Measurements from ENCODE around the gene GRIP2.

The GRIP2 gene

DNA sequence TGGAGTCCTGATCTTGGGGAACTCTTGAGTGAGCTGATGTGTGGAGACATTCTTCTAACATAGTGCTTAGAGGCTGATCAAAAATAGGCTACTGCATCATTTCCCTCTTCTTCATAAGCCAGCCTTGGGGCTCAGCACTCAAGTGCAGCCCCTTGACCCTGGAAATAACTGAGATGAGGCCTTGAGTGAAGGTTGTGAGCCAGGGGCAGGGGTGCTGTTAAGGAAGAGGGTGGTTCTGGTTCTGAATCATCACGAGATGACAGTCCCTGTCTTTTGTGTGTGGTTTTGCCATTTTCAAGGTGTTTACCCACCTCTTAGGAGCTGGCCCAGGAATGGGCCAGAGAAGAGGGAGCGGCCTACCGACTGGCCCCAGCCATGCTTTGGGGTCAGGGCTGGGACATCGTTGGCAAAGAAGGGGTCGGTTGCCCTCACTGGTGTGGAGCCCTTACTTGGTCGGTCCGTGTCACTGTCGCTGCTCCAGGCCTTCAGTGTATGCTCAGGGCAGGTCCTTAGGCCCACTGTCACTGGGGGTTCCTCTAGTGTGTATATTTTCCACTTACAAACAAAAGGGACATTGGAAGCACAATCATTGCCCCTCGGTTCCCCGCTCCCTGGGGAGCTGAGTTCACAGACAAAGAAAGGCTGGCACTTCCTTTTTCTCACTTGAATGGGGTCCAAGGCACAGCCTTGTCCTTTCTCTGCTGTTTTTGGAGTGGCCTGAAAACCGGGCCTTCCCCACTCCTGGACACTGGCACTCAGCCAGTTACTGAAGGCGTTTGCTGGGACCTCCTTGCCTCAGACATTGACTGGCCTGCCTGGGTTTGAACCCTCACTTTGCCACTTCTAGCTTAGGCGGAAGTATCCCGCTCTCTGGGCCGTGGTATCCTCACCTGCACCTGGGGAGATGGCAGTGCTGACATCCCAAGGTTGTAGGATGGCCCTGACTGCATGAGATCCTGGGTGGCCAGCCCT, 91.1 kb downstream of the GRIP2 start:
- in situ Hi-C loops (cut with HindIII; ENCODE audit: low sequenced_read_pairs): no loop called here
- TF ChIP-seq, protein P1, sequence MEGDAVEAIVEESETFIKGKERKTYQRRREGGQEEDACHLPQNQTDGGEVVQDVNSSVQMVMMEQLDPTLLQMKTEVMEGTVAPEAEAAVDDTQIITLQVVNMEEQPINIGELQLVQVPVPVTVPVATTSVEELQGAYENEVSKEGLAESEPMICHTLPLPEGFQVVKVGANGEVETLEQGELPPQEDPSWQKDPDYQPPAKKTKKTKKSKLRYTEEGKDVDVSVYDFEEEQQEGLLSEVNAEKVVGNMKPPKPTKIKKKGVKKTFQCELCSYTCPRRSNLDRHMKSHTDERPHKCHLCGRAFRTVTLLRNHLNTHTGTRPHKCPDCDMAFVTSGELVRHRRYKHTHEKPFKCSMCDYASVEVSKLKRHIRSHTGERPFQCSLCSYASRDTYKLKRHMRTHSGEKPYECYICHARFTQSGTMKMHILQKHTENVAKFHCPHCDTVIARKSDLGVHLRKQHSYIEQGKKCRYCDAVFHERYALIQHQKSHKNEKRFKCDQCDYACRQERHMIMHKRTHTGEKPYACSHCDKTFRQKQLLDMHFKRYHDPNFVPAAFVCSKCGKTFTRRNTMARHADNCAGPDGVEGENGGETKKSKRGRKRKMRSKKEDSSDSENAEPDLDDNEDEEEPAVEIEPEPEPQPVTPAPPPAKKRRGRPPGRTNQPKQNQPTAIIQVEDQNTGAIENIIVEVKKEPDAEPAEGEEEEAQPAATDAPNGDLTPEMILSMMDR (IDR thresholded peaks at IDR 0.05; ENCODE audit: low read depth, low read length, missing control alignments): no peak

DNA sequence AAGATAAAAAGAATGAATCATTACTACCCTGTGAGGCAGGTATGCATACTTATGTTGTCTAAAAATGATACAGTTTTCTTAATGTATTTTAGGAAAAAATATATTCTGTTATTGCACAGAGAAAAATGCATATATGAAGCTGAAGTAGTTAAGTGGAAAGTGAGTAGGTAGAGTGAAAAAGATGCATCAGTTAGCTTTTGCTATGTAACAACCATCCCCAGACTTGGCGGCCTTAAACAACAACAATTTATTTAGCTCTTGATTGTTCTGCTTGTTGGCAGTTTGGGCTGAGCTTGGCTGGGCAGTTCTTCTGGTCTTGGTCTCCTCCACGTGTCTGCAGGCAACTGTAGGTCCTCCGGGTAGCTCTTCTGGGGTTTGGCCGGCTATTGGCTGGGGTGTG, 92.1 kb downstream of the GRIP2 start:
- DNase-seq (ENCODE audit: low read depth): no peak
- TF ChIP-seq, protein P1 (IDR thresholded peaks at IDR 0.05; ENCODE audit: low read depth, low read length, missing control alignments): no peak
- no peak overlapping the region for H3K4me3 ChIP-seq (ENCODE audit: low read depth, low read length)
- in situ Hi-C loops (cut with HindIII; ENCODE audit: low sequenced_read_pairs): no loop called here

More for the DNA sequence above, 91.1 kb downstream of the GRIP2 start:
- no peak for DNase-seq (ENCODE audit: low read depth)
- H3K4me3 ChIP-seq (ENCODE audit: low read depth, low read length): no peak overlapping the region

DNA sequence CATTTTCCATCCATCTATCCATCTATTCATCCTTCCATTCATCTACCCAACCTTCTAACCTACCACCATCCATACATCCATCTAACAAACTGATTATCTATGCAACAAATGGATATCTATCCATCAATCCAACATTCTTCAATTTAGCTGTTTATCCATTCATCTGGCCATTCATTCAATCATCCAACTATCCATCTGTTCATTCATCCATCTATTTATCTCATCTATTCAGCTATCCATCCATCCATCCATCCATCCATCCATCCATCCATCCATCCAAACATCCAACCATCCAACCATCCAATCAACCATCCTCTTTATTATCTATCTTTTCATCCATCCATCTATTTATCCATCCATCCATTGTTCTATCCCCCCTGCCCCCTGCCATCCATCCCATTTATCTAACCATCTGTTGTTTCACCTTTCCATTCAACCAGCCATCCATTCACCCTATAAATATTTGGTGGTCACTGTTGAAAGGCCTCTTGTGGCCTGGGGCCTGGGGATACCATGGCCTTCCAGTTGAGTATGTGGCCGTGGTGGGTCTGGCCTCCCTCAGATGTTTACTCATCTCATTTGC, 93.1 kb downstream of the GRIP2 start:
- no peak overlapping the region for H3K4me3 ChIP-seq (ENCODE audit: low read depth, low read length)
- in situ Hi-C loops (cut with HindIII; ENCODE audit: low sequenced_read_pairs): no loop called here
- no peak for DNase-seq (ENCODE audit: low read depth)
- TF ChIP-seq, protein P1 (IDR thresholded peaks at IDR 0.05; ENCODE audit: low read depth, low read length, missing control alignments): no peak

DNA sequence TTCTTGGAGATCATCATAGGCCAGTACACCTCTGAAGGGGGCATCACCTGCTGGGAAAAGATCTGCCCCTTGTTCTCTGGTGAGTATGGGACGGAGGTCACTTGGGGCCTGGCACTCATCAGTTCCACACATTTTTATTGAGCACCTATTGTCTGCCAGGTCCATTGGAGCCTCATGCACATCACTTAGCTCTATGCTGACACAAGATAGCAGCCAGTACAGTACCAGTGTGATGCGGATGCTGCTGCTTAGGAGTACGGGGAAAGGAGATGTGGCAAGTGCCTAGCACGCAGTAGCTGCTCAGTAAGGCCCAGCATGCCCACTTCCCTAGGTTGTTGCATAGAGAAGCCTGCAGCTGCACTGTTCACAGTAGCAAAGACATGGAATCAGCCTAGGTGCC, 94.4 kb downstream of the GRIP2 start:
- no peak overlapping the region for H3K4me3 ChIP-seq (ENCODE audit: low read depth, low read length)
- in situ Hi-C loops (cut with HindIII; ENCODE audit: low sequenced_read_pairs): no loop called here
- no peak for DNase-seq (ENCODE audit: low read depth)
- TF ChIP-seq, protein P1 (IDR thresholded peaks at IDR 0.05; ENCODE audit: low read depth, low read length, missing control alignments): no peak

DNA sequence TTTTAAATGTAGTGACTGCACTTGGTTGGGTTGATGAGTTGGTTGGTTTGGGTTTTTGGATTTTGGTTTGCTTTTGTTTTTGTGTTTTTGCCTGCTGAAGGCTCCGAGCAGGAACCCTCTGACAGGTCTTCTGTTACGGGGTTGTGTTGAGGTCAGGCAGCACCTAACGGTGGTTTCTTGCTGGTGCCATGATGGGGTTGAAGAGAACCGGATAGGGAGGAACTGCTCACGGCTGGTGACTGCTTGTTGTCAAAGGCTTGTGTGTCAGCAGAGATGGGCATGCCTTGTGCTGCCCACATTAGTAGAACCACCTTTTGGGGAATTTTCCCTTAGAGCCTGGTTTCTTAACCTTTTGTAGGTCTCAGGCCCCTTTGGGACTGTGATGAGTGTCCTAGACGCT, 95.8 kb downstream of the GRIP2 start:
- TF ChIP-seq, protein P1 (IDR thresholded peaks at IDR 0.05; ENCODE audit: low read depth, low read length, missing control alignments): no peak
- in situ Hi-C loops (cut with HindIII; ENCODE audit: low sequenced_read_pairs): no loop called here

DNA sequence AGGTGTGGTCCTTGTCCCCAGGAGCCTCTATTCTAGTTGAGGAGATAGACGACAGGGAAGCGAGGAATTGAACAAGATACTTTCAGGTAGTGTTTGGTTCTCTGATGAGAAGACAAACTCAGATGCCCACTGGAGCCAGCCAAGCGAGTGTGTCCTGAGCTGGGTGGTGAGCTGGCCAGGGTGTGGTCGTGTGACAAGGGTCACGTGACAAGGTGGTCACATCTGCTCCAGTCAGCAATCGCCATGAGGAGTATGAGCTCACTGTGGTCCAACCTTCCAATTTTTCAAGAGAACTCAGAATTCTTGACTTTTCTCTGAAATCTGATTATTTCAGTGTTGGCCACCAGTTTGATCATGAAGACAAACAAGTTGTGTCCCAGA, 98.2 kb downstream of the GRIP2 start:
- TF ChIP-seq, protein P1 (IDR thresholded peaks at IDR 0.05; ENCODE audit: low read depth, low read length, missing control alignments): no peak
- DNase-seq (ENCODE audit: low read depth): no peak
- in situ Hi-C loops (cut with HindIII; ENCODE audit: low sequenced_read_pairs): no loop called here
- no peak overlapping the region for H3K4me3 ChIP-seq (ENCODE audit: low read depth, low read length)

More for the DNA sequence above, 95.8 kb downstream of the GRIP2 start:
- H3K4me3 ChIP-seq (ENCODE audit: low read depth, low read length): no peak overlapping the region
- DNase-seq (ENCODE audit: low read depth): no peak

Data from astrocyte of the cerebellum (primary cell).